Activated CD4-positive, alpha-beta T cell treated with anti-CD3 and anti-CD28 coated beads for 48 hours (primary cell): ENCODE measurements around the gene PSAT1.

Experiments used
- DNase-seq: peaks from one replicate; pipeline ENCODE4 v3.0.0-alpha.2; 2020

Gene PSAT1

DNA sequence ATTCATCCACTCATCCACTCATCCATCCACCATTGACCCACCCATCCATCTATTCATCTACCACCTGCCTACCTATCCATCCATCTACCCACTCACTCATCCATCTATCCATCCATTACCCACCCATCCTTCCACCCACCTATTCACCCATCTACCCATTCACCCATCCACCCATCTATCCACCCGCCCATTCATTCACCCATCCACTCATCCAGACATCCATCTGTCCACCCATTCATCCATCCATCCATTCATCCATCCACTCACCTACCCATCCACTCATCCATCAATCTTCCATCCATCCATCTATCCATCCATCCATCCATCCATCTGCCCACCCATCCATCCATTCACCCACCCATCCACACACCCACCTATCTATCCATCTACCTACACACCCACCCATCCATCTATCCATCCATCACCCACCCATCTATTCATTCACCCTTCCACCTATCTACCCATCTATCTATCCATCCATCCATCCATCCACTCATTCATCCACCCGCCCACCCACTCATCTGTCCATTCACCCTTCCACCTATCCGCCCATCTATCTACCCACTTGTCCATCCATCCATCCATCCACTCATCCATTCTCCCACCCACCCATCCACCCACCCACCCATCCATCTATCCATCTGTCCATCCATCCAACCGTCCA is 23.2 kb downstream of the PSAT1 start:
- no peak for DNase-seq

DNA sequence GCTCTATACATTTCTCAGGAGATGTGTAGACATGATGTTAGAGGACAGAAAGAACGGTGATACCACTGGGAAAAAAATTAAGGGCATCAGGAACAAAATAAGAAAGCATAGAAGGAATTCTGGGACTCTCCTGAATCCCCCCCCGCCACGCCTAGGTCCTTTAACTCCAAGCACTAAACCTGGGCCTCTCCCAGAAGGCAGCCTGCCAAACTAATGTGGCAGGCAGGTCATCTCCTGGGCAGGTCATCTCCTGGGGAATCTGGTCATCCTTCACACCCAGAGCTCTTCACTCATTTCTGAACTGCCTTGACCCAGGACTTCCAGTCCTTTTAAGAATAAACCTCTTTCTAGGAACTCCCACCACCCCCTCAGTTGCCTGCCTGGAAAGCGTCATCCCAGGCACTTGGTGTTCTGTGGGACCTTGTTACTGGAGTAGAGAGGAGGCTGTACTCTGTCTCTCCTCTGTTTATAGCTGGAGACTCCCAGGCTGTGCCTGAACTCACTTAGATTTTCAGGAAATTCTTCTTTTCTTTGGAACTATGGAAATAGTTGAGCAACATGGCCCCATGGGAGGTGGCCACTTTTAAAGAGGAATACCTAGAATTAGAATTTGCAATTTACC is 24.1 kb downstream of the PSAT1 start:
- no peak for DNase-seq

DNA sequence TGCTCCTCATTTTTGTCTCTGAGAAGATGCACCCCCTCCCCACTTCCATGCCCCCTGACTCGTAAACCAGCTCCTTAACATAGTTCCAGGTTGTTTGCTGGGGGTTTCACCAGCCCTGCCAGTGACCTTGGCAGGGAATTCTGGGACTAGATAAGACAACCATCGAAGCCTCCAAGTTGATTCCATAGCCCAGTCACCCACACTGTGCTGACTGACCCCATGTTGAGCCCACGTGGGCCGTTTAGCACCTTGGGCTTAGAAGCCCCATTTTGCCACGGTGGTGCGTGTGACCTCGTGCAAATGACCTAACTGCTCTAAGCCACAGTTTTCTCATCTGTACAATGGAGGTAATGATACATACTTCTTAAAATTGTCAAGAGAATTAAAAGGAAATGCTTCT is 24.6 kb downstream of the PSAT1 start:
- no peak for DNase-seq

DNA sequence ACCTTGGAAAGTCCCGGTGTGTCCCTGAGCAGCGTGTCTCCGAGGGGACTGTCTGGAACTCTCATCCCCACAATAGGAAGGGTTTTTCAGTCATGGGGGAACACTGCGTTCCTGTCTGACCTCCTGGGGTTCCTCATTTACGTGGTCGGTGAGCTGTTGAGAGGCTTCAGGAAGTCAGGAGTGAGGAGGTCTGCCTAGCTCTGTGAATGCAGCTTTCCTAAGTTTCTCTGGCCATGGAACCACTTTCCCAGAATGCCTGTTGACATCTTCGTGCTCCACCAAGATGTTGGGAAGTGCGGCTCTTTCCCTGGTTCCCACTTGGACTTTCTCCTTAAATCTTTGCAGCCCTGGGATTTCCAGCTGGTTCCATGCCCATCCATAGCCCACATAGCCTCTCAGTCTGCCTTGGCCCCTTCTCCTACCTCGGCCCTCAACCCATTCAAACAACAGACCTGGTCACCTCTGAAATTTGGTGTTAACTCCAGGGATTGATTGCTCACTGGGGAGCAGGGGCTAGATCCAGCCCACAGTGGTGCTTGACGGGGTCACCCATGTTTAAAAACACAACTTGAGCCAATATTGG is 27.2 kb downstream of the PSAT1 start:
- DNase-seq = no peak

DNA sequence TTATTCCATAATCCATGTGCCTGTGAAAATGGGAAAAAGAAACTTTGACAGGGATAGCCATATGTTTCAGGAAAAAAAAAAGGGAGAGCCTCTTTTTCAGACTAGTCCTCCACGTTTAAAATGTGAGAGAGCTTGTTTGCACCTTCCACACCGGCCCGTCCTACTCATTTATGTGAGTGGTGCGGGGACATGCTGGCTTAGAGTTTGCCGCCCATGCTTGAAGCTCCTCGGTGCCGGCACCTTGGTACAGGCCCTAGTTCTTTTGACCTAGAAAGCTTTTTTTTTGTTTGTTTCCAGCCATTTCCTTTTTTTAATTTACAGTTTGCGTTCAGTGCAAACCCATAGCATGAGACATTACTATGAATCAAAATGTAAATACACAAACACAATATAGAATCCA is 27.8 kb downstream of the PSAT1 start:
- DNase-seq = no peak

DNA sequence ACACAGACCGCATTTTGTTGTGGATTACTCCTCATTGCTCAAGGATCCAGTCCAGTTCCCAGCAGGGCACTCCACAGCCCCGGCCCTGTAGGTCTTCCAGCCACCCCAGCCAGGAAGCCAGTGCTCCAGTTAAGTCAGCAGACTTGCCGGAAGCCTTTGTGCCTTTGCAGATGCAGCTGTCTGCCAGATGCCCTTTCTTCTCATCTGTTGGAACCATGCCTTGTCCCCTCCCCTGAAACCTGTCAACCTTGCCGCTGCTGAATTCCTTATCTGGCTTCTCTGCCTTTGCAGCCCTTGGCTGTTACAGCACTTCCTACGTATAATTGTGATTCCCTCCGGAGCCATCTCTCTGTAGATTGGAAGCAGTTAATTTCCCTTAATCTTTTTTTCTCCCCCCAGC is 28.4 kb downstream of the PSAT1 start:
- DNase-seq = no peak

DNA sequence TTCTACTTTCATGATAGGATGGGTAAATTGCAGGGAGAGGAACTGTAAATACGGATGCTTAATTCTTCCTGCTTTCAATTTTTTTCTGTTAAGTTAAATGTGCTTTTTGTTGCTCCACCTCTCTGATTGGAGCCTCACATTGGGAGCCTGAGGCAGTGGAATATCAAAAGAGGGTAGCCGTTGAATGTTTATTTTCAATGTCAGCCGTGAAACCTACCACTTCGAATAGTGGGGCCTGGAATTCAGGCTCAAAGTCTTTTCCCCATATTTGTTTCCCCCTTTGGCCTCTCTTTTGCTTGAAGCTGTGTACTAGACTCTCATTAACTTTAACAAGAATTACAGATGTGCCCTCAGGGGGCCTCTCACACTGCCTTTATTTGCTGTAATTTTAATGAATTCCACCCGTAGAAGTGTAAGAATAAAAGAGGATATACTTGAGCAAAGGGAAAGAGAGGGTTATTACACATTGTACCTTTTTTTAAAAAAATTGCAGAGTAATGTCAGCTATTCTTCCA is 29.0 kb downstream of the PSAT1 start:
- DNase-seq = no peak

DNA sequence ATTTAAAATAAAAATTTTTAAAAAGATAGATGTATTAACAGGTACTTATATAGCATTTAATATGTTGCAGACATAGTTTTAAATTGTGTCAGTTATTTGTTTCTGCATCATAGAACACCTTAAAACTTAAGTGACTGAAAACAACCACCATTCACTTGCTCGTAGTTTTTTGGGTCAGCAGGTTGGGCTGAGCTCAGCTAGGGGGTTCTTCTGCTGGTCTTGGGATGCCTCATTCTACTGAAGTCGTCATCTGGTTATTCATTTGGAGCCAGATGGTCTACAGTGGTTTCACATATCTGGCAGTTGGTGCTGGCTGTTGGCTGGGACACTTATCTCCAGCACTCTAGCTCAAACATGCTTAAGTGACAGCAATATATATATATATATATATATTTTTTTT is 29.6 kb downstream of the PSAT1 start:
- no peak for DNase-seq

DNA sequence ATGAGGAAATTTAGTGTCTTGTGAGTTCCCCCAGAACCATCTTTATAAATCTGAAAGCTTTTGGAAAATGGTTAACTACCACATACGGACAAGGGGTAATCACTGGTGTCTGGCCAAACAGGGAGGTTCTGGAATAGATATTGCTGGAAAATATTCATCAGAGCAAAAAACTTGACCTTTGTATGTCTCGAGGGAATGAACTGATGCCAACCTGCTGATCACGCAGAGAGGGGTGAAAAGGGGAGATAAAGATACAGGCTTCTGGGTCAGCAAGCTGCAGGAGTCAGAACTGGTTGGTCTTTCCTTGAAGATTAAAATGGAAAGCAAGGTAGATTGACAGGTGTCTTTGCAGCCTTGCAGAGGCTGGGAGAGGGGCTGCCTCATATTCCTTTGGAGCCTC is 35.5 kb downstream of the PSAT1 start:
- no peak for DNase-seq

DNA sequence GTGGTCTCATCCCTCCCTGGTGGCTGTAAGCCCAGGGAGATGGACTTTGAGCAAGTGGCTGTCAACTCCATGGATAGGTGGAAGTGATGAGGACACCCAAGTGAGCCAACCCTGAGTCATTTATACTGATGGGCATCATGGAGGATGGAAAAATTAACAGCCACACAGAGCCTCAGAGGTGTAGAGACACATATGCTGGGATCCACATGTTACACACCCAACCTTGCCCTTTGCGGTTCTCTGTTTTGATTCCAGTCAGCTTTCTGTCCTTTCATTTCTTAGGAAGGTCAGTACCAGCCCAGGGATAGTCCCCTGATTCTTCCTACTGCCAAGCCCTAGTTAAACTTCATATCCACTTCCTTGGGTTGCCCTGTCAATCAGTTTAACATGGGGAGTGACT is 51.9 kb downstream of the PSAT1 start:
- DNase-seq = no peak

DNA sequence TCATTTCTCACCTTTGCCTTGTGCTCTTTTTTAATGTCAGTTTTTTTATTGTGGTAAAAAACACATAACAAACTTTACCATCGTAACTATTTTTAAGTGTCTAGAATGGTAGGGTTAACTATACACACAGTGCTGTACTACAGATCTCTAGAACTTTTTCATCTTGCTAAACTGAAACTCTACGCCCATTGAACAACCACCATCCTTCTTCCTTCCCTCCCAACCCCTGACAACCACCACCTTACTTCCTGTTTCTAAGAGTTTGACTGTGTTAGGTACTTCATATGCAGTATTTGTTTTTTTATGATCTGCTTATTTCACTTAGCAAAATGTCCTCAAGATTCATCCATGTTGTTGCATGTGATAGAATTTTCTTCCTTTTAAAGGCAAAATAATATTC is 54.9 kb downstream of the PSAT1 start:
- no peak for DNase-seq

DNA sequence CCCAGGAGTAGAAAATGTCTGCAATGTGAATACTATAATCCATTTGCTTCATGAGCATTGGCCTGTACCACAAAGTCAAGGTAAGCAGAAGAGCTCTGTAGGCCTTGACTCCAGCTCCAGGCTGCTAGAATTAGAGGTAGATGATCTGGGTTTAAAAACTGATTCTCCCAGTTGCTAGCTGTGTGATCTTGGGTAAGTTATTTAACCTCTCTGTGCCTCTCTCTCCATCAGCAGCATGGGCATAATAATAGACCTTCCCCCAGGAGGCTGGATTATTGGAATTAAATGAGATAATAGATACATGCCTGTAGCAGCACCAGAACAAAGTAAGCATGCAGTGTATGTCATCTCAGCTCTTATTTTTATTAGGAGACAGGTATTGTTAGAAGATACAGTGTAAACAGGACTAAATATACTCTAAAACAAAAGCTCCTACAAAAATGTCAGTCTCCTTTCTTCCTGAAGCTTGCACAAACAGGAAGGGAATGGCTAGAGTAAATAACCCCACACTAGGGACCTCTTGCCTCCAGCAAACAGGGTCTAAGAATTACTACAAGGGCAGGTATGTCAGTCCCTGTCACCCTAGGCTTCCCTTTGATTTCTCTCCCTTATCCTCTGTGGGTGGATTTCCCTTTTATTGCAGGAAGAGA is 57.5 kb downstream of the PSAT1 start:
- no peak for DNase-seq

DNA sequence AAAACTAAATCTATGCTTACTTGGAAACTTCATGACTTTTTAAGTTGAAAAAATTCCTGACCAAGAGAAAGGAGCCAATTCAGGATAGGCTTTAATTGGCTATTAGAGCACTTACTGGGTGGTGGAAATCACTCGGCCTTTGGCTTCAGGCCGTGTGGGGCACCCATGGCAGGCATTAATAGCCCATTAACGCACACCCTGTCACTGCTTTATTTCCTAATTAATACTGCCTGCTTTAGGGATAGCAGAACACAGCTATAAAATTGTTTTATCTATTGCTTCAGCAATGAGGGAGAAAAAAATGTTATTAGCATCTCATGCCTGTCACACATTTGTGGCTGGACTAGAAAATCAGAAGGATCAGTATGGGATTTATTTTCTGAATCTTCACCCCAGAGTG is 58.1 kb downstream of the PSAT1 start:
- no peak for DNase-seq

DNA sequence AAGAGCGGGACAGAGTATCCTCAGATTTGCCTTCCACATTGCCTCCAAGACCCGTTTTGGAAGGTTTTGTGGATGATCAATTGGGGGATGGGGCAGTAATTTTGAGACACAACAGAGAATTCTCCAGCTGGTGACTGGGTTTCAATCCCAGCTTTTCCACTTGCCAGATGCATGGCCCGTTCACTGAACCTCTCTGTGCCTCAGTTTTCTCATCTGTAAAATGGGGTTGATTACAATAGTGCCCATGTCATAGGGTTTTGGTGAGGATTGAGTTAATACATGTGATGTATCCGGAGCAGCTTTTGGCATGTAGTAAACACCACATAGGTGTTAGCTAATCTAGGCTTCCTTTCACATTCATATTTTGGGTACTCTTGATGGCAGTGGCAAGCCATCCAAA is 59.7 kb downstream of the PSAT1 start:
- DNase-seq = no peak

DNA sequence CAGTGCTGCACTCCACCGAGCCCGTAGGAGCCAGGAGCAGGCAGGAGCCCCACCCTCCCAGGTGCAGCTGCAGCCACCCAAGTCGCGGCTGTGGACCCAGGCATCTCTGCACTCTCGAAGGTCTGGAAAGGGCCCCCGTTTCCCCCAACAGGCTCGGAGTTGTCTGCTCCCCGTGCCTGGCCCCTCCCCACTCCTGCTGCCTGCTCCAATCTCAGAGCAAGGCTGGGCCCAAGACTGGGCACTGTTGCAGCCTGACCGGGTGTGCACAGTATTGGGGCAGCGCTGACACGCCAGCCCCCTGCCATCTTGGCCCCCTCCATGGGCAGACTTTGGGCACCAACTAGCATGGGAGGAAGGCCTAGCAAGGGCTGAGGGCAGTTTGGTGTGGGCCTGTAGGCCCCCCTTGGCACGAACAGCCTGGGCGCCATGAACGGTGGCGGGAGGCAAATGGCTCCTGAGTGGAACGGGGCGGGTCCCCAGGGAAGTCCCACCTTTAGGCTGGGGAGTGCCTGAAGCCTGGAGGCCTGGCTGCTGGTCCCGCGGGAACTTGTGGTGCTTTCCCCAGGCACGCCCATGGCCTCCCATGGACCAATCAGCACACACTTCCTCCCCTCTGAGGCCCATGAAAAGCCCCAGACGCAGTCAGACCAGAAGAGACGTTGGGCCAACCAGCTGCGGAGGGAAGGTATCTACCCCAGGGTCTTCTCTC is 60.4 kb downstream of the PSAT1 start:
- DNase-seq = no peak

DNA sequence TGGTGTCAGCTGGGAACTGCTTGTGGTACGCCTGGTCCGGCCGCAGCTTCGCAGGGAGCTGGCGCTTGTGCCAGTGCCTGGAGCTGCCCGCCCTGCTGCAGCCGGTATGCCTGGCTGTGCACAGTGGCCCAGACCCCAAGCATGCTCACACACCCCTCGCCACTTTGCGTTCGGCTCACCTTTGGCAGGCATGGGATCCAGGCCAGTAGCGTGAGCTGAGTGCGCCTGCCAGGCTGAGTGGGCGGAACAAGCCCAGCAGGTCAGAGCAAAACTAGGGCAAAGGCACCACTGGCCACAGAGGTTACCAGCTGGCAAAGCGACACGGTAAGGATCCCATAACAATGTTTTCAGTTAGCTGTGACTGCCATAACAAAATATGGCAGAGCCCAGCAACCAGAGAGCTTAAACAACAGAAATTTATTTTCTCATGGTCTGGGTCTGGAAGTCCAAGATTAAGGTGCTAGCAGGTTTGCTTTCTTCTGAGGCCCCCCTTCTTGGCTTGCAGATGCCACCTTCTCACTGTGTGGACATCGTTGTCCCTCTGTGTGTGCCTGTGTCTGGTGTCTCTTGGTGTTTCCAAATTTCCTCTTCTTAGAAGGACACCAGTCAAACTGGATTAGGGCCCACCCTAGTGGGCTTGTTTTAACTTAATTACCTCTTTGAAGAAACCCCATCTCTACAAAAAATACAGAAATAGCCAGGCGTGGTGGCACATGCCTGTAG is 61.6 kb downstream of the PSAT1 start:
- DNase-seq = no peak

DNA sequence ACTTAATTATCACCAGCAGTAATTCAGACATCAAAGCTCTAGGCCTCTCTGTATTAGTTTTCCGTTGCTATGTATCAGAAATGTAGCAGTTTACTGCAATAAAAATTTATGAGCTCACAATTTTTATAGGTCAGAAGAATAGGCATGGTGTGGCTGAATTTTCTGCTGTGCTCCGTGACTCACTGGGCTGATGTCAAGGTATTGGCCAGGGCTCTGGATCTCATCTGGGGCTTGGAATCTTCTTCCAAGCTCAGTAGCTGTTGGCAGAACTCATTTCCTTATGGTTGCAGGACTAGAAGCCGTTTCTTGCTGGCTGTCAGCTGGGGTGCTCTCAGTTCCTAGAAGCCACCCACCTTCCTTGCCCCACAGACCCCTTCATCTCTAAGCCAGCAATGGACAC is 66.3 kb downstream of the PSAT1 start:
- no peak for DNase-seq

DNA sequence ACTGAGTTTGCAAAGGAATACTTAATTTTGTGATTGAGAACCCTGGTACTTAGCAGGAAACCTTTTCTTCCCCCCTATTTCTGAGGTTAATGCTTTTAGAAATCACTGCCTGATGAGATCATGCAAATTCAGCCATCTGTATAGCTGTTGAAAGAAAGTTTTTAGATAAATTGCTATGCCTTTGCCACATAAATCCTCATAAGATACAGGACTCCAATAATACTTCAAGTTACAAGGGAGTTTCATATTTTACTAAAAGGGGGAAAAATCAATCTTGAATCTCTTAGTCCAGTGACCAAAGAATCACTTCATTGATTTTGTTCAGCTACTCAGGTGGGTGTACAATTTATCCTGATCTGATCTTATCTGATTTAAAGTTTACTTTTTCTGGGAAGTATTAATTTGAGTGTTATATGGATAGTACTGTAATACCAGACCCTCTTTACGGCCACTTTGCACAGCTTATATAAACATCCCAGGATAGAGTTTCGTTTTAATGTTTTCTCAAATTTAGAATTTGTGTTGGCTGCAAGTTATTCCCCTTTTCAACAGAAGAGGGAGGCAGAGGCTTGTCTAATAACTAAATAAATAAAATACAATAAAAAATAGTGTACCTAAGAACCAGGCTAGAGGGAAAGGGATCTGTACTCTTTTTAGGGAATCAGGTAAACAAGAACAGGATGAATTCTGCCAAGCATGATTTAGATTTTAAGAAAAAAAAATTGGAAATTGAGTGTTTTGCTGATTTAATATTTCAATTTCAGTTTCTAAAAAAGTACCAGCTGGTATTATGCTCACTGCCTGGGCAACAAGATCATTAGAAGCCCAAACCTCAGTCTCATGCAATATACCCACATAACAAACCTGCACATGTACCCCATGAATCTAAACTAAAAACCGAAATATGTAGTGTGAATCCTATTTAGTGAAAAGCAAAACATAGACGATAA is 69.1 kb downstream of the PSAT1 start:
- no peak for DNase-seq

DNA sequence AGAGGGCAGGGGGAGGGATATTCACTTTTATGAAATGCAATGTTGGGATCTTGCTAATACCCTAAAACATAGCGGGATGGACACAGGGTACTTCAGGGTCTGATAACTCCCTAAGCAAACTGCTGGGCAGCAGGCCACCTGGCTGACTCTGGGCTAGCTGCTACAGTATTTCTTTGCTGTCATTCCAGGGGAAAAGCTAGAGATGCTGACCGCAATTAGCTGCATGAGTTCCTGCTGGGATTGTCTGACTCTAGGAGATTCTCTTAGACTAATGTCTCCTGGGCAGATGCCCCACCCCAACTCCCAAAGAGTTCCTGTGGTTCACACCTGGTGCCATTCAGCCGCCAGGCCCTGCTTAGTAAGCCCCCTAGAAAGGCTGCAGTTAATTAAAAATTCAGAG is 69.9 kb downstream of the PSAT1 start:
- DNase-seq = no peak

DNA sequence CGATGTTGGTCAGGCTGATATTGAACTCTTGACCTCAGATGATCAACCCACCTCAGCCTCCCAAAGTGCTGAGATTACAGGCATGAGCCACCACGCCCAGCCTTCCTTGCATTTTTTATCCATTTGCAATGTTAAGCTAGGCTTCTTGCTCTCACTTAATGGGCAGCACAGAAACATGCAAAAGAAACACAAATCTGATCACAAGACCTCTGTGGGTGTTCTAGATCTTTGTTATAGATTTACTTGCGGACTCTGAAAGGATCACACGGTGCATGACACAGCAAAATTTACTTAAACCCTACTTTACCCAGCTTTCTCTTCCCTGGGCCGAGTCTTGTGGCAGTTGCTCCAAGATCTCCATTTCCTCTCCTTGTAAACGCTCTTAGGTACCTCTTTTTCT is 71.3 kb downstream of the PSAT1 start:
- no peak for DNase-seq

DNA sequence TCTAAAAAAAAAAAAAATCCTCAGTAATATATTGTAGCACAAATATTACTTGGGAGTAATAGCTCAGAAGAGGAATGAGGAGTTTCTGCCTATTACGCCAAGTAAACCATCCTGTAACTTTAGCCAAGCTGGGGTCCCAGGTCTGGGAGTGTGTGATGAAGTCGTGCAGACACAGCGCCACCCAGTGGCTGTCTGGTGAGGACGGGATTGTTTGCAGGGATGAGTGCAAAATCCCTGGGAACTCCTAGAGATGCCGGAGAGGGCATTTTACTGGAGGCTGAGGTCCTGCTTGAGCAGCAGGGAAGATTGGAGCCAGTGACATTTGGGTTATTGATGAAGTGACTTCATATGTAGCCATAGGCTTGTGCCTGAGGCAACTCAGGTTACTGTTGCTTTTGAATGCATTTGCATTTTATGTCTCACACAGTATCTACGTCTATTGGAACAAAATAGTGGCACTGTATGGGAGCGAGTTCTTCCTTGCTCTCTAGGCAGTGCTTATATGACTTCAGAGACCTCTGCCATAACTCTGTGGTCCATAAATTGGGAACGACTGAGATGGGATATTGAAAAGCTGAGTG is 72.8 kb downstream of the PSAT1 start:
- peak; percentile 67 for DNase-seq
